ENCODE data around the gene CEPT1. TPM values are rescaled to one million over a fixed set of nuclear protein-coding genes. Genes with fewer than 3 reads are reported as not detected.
"Not testable (repeated sequence)": the region's sequence is repeated elsewhere in the genome, so short reads cannot be mapped to it uniquely, and the experiment has no call there.

Gene CEPT1
- total RNA-seq, 1 donor from 2014 or later, result 49.9 TPM

GRCh38 chr1:111208921-111209320 is 68.9 kb downstream of the CEPT1 start:
- no peak for DNase-seq (ENCODE audit: low spot score)

GRCh38 chr1:111209622-111210021 is 69.6 kb downstream of the CEPT1 start:
- DNase-seq (ENCODE audit: low spot score), result no peak

- DNase-seq (ENCODE audit: low spot score), result no peak
Measured at GRCh38 chr1:111211921-111212320, 71.9 kb downstream of the CEPT1 start.

- DNase-seq (ENCODE audit: low spot score), result no peak
Measured at GRCh38 chr1:111212634-111213335, 72.8 kb downstream of the CEPT1 start.

GRCh38 chr1:111213412-111213811 is 73.4 kb downstream of the CEPT1 start:
- no peak for DNase-seq (ENCODE audit: low spot score)

GRCh38 chr1:111214074-111214801 is 74.2 kb downstream of the CEPT1 start:
- DNase-seq (ENCODE audit: low spot score), result no peak

GRCh38 chr1:111214884-111215283 is 74.9 kb downstream of the CEPT1 start:
- no peak for DNase-seq (ENCODE audit: low spot score)

GRCh38 chr1:111215285-111215684 is 75.3 kb downstream of the CEPT1 start:
- not testable (repeated sequence) for DNase-seq (ENCODE audit: low spot score)

- no peak for DNase-seq (ENCODE audit: low spot score)
Measured at GRCh38 chr1:111216751-111217150, 76.7 kb downstream of the CEPT1 start.

- no peak for DNase-seq (ENCODE audit: low spot score)
Measured at GRCh38 chr1:111217183-111217910, 77.3 kb downstream of the CEPT1 start.

- no peak for DNase-seq (ENCODE audit: low spot score)
Measured at GRCh38 chr1:111218701-111219556, 78.9 kb downstream of the CEPT1 start.

- no peak for DNase-seq (ENCODE audit: low spot score)
Measured at GRCh38 chr1:111219557-111220286, 79.7 kb downstream of the CEPT1 start.

- no peak for DNase-seq (ENCODE audit: low spot score)
Measured at GRCh38 chr1:111220302-111220890, 80.4 kb downstream of the CEPT1 start.

GRCh38 chr1:111221276-111221632 is 81.2 kb downstream of the CEPT1 start:
- no peak for DNase-seq (ENCODE audit: low spot score)

- DNase-seq (ENCODE audit: low spot score), result no peak
Measured at GRCh38 chr1:111221633-111222291, 81.7 kb downstream of the CEPT1 start.

GRCh38 chr1:111222308-111223125 is 82.5 kb downstream of the CEPT1 start:
- no peak for DNase-seq (ENCODE audit: low spot score)

- no peak for DNase-seq (ENCODE audit: low spot score)
Measured at GRCh38 chr1:111223126-111223685, 83.2 kb downstream of the CEPT1 start.

GRCh38 chr1:111225091-111225490 is 85.1 kb downstream of the CEPT1 start:
- no peak for DNase-seq (ENCODE audit: low spot score)

All from mesenteric fat pad (tissue), 1 donor.